Activated T-cell treated with anti-CD3 and anti-CD28 coated beads, Interleukin-2, amount 50 U/mL, for 72 hours (primary cell): ENCODE data around the gene UBE2L3. TPM values are rescaled to one million over a fixed set of nuclear protein-coding genes. Genes with fewer than 3 reads are reported as not detected.
A peak's percentile ranks its signal among the peaks of the same experiment; 100 is the strongest.
"Not testable (repeated sequence)": the region's sequence is repeated elsewhere in the genome, so short reads cannot be mapped to it uniquely, and the experiment has no call there.

Experiments
- ATAC-seq, 2 donors: fragments of 150-1000 bp; cut with Tn5 transposase; replicated peaks in 1 of 2; 2 replicates each; pipeline ENCODE4 v1.10.0; 2021; ENCODE audit warnings: moderate library complexity in 2 of 2, mild to moderate bottlenecking in 1 of 2
- DNase-seq, 2 donors: peaks; one replicate each; pipeline ENCODE4 v3.0.0; 2021 to 2022; ENCODE audit warnings: mixed read lengths in 1 of 2
- H3K27ac Mint-ChIP-seq: one replicate; pipeline ENCODE4 v1.8.0; 2022; ENCODE audit warnings: mild to moderate bottlenecking, moderate library complexity, mixed read lengths
- H3K27me3 Mint-ChIP-seq: one replicate; pipeline ENCODE4 v1.8.0; 2022; ENCODE audit warnings: low read depth, mixed read lengths
- H3K36me3 Mint-ChIP-seq, 2 donors: one replicate each; pipeline ENCODE4 v1.8.0; 2022; ENCODE audit warnings: mixed read lengths in 2 of 2, mild to moderate bottlenecking in 1 of 2; ENCODE audit not compliant: insufficient read depth in 2 of 2
- H3K4me1 Mint-ChIP-seq: one replicate; pipeline ENCODE4 v1.8.0; 2022; ENCODE audit warnings: low read depth, mixed read lengths
- H3K4me3 Mint-ChIP-seq, 2 donors: one replicate each; pipeline ENCODE4 v1.8.0; 2022; ENCODE audit warnings: mild to moderate bottlenecking in 2 of 2, mixed read lengths in 2 of 2, moderate library complexity in 2 of 2
- H3K9me3 Mint-ChIP-seq, 2 donors: one replicate each; pipeline ENCODE4 v1.8.0; 2022; ENCODE audit warnings: mixed read lengths in 2 of 2
- total RNA-seq, 2 donors: library from RNA; stranded (reverse); gene quantifications; one replicate each; pipeline ENCODE4 v1.2.3, GENCODE V29; 2022

UBE2L3 gene
- 10 to 100 TPM; 42.7 to 43.5 TPM for total RNA-seq

GRCh38 chr22:21567456-21568346, at the start of gene UBE2L3:
Gene UBE2L3 (plus strand): TSS chr22:21567714. CDS start chr22:21567745, 31 bp downstream.
- Mint-ChIP-seq H3K4me1 (peaks cover 51% of the 10 kb centered on the region), H3K27me3 (no peaks in the 10 kb centered on the region), H3K27ac (peak within 1 kb of the TSS; percentile 97), H3K36me3 (peaks cover 3 to 5% of the 10 kb centered on the region in 2 donors), H3K4me3 (peak within 1 kb of the TSS; percentile 84 to 95), H3K9me3 (no peaks in the 10 kb centered on the region)
- DNase-seq (peak; percentile 88 to 91), ATAC-seq (peak; percentile 68 to 70)

GRCh38 chr22:21526705-21527500, 40.6 kb upstream of the UBE2L3 start:
- H3K36me3 Mint-ChIP-seq, H3K4me1 Mint-ChIP-seq, DNase-seq, H3K27ac Mint-ChIP-seq, H3K9me3 Mint-ChIP-seq, H3K4me3 Mint-ChIP-seq, ATAC-seq, H3K27me3 Mint-ChIP-seq: not testable (repeated sequence)

- H3K4me3 Mint-ChIP-seq, H3K4me1 Mint-ChIP-seq, ATAC-seq, H3K27me3 Mint-ChIP-seq, H3K9me3 Mint-ChIP-seq, DNase-seq, H3K27ac Mint-ChIP-seq, H3K36me3 Mint-ChIP-seq: not testable (repeated sequence)
Measured at GRCh38 chr22:21531525-21531924, 36.0 kb upstream of the UBE2L3 start.

- H3K36me3 Mint-ChIP-seq, H3K9me3 Mint-ChIP-seq, H3K27me3 Mint-ChIP-seq, H3K4me3 Mint-ChIP-seq, H3K27ac Mint-ChIP-seq, DNase-seq, H3K4me1 Mint-ChIP-seq, ATAC-seq: not testable (repeated sequence)
Measured at GRCh38 chr22:21532863-21533648, 34.5 kb upstream of the UBE2L3 start.

- DNase-seq, H3K27me3 Mint-ChIP-seq, H3K4me3 Mint-ChIP-seq, H3K4me1 Mint-ChIP-seq, H3K36me3 Mint-ChIP-seq, H3K9me3 Mint-ChIP-seq, H3K27ac Mint-ChIP-seq, ATAC-seq: not testable (repeated sequence)
Measured at GRCh38 chr22:21539862-21540261, 27.7 kb upstream of the UBE2L3 start.

GRCh38 chr22:21544432-21545322, 22.8 kb upstream of the UBE2L3 start:
- not testable (repeated sequence) for H3K4me3 Mint-ChIP-seq, H3K27ac Mint-ChIP-seq, ATAC-seq

GRCh38 chr22:21549558-21549957, 18.0 kb upstream of the UBE2L3 start:
- not testable (repeated sequence) for DNase-seq, H3K27ac Mint-ChIP-seq, H3K36me3 Mint-ChIP-seq, H3K4me3 Mint-ChIP-seq, H3K9me3 Mint-ChIP-seq, H3K4me1 Mint-ChIP-seq, H3K27me3 Mint-ChIP-seq
- peak; percentile 54 to 59 for ATAC-seq

More at GRCh38 chr22:21544432-21545322, 22.8 kb upstream of the UBE2L3 start:
- H3K36me3 Mint-ChIP-seq, H3K9me3 Mint-ChIP-seq, H3K27me3 Mint-ChIP-seq, H3K4me1 Mint-ChIP-seq, DNase-seq: not testable (repeated sequence)

GRCh38 chr22:21550008-21550677, 17.4 kb upstream of the UBE2L3 start:
- not testable (repeated sequence) for H3K27me3 Mint-ChIP-seq, H3K4me3 Mint-ChIP-seq, H3K4me1 Mint-ChIP-seq, H3K27ac Mint-ChIP-seq, DNase-seq, H3K36me3 Mint-ChIP-seq, H3K9me3 Mint-ChIP-seq
- ATAC-seq: peak; percentile 85 to 89

GRCh38 chr22:21550678-21551047, 16.9 kb upstream of the UBE2L3 start:
- H3K27ac Mint-ChIP-seq, DNase-seq, H3K4me1 Mint-ChIP-seq, H3K36me3 Mint-ChIP-seq, H3K9me3 Mint-ChIP-seq, H3K27me3 Mint-ChIP-seq, H3K4me3 Mint-ChIP-seq: not testable (repeated sequence)
- peak; percentile 37 to 39 for ATAC-seq

GRCh38 chr22:21551361-21551760, 16.2 kb upstream of the UBE2L3 start, which contains the start of gene RIMBP3C:
Gene RIMBP3C (minus strand): TSS chr22:21551461. CDS start chr22:21550976, 485 bp downstream.
- not testable (repeated sequence) for ATAC-seq, H3K4me3 Mint-ChIP-seq, H3K4me1 Mint-ChIP-seq, DNase-seq, H3K27me3 Mint-ChIP-seq, H3K27ac Mint-ChIP-seq, H3K36me3 Mint-ChIP-seq, H3K9me3 Mint-ChIP-seq

GRCh38 chr22:21559345-21560125, 8.0 kb upstream of the UBE2L3 start:
- not testable (repeated sequence) for DNase-seq, H3K9me3 Mint-ChIP-seq, H3K27me3 Mint-ChIP-seq, H3K4me3 Mint-ChIP-seq, H3K27ac Mint-ChIP-seq, H3K4me1 Mint-ChIP-seq, ATAC-seq, H3K36me3 Mint-ChIP-seq
